MG63 (cell line): ENCODE results near the gene PARP4. TPM values are rescaled to one million over a fixed set of nuclear protein-coding genes. Genes with fewer than 3 reads are reported as not detected.
"Not testable (repeated sequence)": the region's sequence is repeated elsewhere in the genome, so short reads cannot be mapped to it uniquely, and the experiment has no call there.

Experiments
- DNase-seq: peaks from one replicate; pipeline ENCODE4 v3.0.0-alpha.2; 2020
- H3K27me3 ChIP-seq: fragments of 250-450 bp; sonication (Bioruptor Pico); 2 replicates; pipeline ENCODE4 v1.5.1; 2020; ENCODE audit warnings: mild to moderate bottlenecking, moderate library complexity
- H3K36me3 ChIP-seq: fragments of 250-450 bp; sonication (Bioruptor Pico); 2 replicates; pipeline ENCODE4 v1.5.1; 2020; ENCODE audit warnings: mild to moderate bottlenecking, moderate library complexity
- H3K4me3 ChIP-seq: fragments of 250-450 bp; sonication (Bioruptor Pico); 2 replicates; pipeline ENCODE4 v1.5.1; 2020; ENCODE audit warnings: mild to moderate bottlenecking, moderate library complexity
- H3K9me3 ChIP-seq: fragments of 250-450 bp; sonication (Bioruptor Pico); 2 replicates; pipeline ENCODE4 v1.5.1; 2020; ENCODE audit warnings: mild to moderate bottlenecking, moderate library complexity
- total RNA-seq: library from RNA; depleted of rRNA; stranded (reverse); fragments of >200 nt; shearing (Covaris generic); gene quantifications from 2 replicates; pipeline ENCODE4 v1.2.3, GENCODE V29; 2014; ENCODE audit warnings: low replicate concordance; rRNA removed

PARP4 gene
- total RNA-seq: 25.8 and 26.8 TPM in 2 replicates

GRCh38 chr13:24512197-24512907 lies at the start of gene PARP4:
PARP4 (minus strand) TSS chr13:24512778; CDS start chr13:24503776, 9,002 bp downstream.
- Histone ChIP-seq H3K9me3 (no peaks in the 10 kb centered on the region), H3K4me3 (peak within 1 kb of the TSS; percentile 89), H3K36me3 (peaks cover 24% of the 10 kb centered on the region), H3K27me3 (no peaks in the 10 kb centered on the region)
- peak; percentile 82 for DNase-seq

GRCh38 chr13:24560579-24561187 lies 48.1 kb upstream of the PARP4 start:
- not testable (repeated sequence) for H3K27me3 ChIP-seq, DNase-seq, H3K36me3 ChIP-seq, H3K9me3 ChIP-seq, H3K4me3 ChIP-seq

GRCh38 chr13:24559431-24560218 lies 47.0 kb upstream of the PARP4 start:
- not testable (repeated sequence) for H3K9me3 ChIP-seq, H3K4me3 ChIP-seq, DNase-seq, H3K27me3 ChIP-seq, H3K36me3 ChIP-seq

GRCh38 chr13:24557081-24557480 lies 44.5 kb upstream of the PARP4 start:
- Histone ChIP-seq H3K36me3 (no peaks in the 10 kb centered on the region), H3K9me3 (no peaks in the 10 kb centered on the region), H3K27me3 (no peaks in the 10 kb centered on the region), H3K4me3 (no peak overlapping the region)
- no peak for DNase-seq

DNA sequence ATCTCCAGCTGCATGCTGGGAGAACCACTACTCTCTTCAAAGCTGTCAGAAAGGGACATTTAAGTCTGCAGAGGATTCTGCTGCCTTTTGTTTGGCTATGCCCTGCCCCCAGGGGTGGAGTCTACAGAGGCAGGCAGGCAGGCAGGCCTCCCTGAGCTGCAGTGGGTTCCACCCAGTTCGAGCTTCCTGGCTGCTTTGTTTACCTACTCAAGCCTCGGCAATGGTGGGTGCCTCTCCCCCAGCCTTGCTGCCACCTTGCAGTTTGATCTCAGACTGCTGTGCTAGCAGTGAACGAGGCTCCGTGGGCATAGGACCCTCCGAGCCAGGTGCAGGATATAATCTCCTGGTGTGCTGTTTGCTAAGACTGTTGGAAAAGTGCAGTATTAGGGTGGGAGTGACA lies 41.3 kb upstream of the PARP4 start:
- not testable (repeated sequence) for H3K27me3 ChIP-seq, H3K4me3 ChIP-seq, DNase-seq

GRCh38 chr13:24541476-24542352 lies 29.1 kb upstream of the PARP4 start:
- H3K9me3 ChIP-seq, H3K36me3 ChIP-seq, H3K27me3 ChIP-seq, DNase-seq: not testable (repeated sequence)
- peak overlapping the region; percentile 21; the same call in 1 of the 2 replicates for H3K4me3 ChIP-seq

More for the DNA sequence above, 41.3 kb upstream of the PARP4 start:
- not testable (repeated sequence) for H3K36me3 ChIP-seq, H3K9me3 ChIP-seq

DNA sequence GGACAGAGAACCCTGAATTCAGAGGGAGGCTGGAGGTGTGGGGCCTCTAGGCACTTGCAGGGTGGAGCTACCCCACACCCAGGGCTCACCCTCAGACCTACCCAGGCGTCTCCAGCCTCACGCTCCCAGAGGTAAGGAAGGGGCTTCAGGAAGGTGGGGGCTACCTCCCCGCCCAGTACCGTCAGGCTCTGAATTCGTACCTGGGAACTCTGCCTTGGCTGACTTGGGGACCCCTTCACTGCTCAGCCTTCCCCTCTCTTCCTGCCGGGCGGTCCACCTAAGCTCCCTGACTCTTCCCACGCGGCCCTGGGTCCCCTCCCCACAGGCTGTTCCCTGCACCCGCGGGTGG lies 28.5 kb upstream of the PARP4 start:
- H3K27me3 ChIP-seq: peaks cover 8% of the 10 kb centered on the region
- no peak overlapping the region for H3K4me3 ChIP-seq
- DNase-seq: no peak
- no peaks in the 10 kb centered on the region for H3K36me3 ChIP-seq
- H3K9me3 ChIP-seq: no peaks in the 10 kb centered on the region

DNA sequence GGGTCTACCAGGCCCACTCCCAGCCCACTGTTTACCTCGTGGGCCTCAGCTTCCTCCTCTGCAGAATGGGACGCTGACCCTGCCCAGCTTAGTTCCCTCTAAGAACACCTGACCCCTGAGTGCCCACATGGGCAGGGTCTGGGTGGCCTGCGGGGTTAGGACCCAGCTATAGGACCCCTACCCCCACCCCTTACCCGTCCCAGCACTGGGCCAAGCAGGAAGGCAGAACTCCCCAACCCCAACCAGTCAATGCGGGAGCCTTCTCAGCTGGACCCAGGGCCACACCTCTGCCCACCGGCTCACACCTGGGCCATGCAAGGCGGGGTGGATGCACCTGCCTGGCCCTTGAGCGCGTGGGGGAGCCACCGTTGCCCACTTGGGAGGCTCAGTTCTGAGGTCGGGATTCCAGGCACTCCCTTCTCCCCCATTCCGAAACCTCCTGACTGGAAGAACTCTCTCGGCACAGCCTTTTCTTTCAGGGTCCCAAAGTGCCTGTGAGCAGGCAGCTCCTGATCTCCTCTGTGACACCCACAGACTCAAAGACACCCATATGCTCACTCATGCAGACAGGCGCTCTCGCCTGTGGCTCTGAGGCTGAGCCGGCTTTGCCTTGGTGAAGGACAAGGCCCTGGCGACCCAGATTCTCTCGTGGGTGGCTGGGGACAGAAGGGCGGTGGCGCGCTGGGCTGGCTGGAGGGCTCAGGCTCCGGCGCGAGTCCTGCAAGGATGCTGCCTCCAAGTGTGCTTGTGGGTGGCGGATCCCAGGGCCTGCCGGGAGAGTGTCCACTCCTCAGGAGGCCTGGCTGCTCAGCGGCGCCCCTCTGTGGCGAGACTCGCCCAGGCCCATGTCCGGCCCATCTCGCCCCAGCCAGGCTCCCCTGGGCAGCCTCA lies 27.9 kb upstream of the PARP4 start:
- Histone ChIP-seq H3K36me3 (no peaks in the 10 kb centered on the region), H3K27me3 (peaks cover 8% of the 10 kb centered on the region), H3K9me3 (no peaks in the 10 kb centered on the region), H3K4me3 (no peak overlapping the region)
- DNase-seq: no peak

GRCh38 chr13:24539500-24540165 lies 27.1 kb upstream of the PARP4 start:
- Histone ChIP-seq H3K27me3 (peaks cover 5% of the 10 kb centered on the region), H3K9me3 (no peaks in the 10 kb centered on the region), H3K36me3 (no peaks in the 10 kb centered on the region), H3K4me3 (no peak overlapping the region)
- DNase-seq: no peak

DNA sequence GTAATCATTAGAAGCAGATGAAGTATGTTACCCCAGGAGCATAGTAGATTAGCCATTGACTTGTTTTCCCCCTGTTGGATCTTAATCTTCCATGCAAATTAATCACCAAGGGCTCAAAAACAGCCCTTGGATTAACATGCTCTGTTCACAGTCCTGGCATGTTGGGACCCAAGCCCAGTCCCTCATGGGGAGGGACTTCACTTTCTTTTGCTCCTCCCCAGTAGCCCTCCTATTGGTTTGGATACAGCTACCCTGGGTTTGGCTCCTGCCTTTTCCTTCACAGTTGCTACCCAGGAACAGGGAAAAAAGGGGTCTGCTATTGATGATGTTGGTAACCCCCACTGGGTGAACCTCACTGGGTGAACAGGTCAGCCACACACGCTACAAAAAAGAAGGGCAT lies 16.9 kb upstream of the PARP4 start:
- H3K4me3 ChIP-seq: no peak overlapping the region
- H3K9me3 ChIP-seq: no peaks in the 10 kb centered on the region
- no peaks in the 10 kb centered on the region for H3K36me3 ChIP-seq
- H3K27me3 ChIP-seq: peaks cover 30% of the 10 kb centered on the region
- no peak for DNase-seq

GRCh38 chr13:24528816-24529398 lies 16.3 kb upstream of the PARP4 start:
- Histone ChIP-seq H3K27me3 (peaks cover 30% of the 10 kb centered on the region), H3K4me3 (no peak overlapping the region), H3K36me3 (no peaks in the 10 kb centered on the region), H3K9me3 (no peaks in the 10 kb centered on the region)
- no peak for DNase-seq

DNA sequence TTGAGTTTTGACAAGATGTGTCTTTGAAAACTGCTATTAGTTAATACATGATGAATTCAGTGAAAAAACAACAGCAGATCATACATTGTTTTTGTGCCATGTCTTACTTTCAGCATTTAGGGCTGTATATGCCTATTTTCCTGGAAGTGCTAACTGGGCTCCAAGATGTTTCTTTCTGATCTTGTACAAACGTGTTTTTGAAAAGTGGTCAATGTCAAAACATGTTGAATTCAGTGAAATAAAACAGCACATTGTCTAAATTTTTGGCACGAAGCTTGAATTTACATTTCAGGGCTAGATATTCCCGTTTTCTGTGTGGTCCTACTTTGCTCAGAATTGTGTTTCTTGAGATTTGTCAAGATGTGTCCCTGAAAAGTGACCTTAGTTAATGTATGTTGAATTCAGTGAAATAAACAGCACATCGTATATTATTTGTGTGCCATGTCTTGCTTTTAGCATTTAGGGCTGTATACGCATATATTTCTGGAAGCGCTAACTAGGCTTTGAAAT lies 14.7 kb upstream of the PARP4 start:
- DNase-seq: no peak
- H3K27me3 ChIP-seq: peaks cover 19% of the 10 kb centered on the region
- no peaks in the 10 kb centered on the region for H3K36me3 ChIP-seq
- H3K9me3 ChIP-seq: no peaks in the 10 kb centered on the region
- H3K4me3 ChIP-seq: no peak overlapping the region

DNA sequence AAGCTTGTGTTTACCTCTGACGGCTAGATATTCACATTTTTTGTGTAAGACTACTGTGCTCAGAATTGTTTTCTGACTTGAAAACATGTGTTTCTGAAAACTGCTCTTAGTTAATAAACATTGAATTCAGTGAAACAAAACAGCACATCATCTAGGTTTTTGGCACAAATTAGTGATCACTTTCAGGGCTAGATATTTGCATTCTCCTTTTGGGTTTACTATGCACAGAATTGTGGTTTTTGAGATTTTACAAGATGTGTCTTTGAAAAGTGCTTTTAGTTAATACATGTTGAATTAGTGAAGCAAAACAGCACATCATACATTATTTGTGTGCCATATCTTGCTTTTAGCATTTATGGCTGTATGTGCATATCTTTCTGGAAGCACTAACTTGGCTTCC lies 8.2 kb upstream of the PARP4 start:
- Histone ChIP-seq H3K9me3 (no peaks in the 10 kb centered on the region), H3K4me3 (no peak overlapping the region), H3K27me3 (no peaks in the 10 kb centered on the region), H3K36me3 (no peaks in the 10 kb centered on the region)
- DNase-seq: no peak

GRCh38 chr13:24516919-24517318 lies 4.3 kb upstream of the PARP4 start:
- H3K4me3 ChIP-seq: no peak overlapping the region
- no peaks in the 10 kb centered on the region for H3K36me3 ChIP-seq
- H3K27me3 ChIP-seq: no peaks in the 10 kb centered on the region
- H3K9me3 ChIP-seq: no peaks in the 10 kb centered on the region
- DNase-seq: no peak

- Histone ChIP-seq H3K27me3 (no peaks in the 10 kb centered on the region), H3K4me3 (peak overlapping the region; percentile 89)
- no peak for DNase-seq
Measured at GRCh38 chr13:24512908-24513213, 283 bp upstream of the PARP4 start.

More at GRCh38 chr13:24512908-24513213, 283 bp upstream of the PARP4 start:
- Histone ChIP-seq H3K36me3 (peaks cover 21% of the 10 kb centered on the region), H3K9me3 (no peaks in the 10 kb centered on the region)
